T47D (cell line): Measurements from ENCODE around the gene RALGAPB.
A peak's percentile ranks its signal among the peaks of the same experiment; 100 is the strongest.
"Not testable (repeated sequence)": the region's sequence is repeated elsewhere in the genome, so short reads cannot be mapped to it uniquely, and the experiment has no call there.

Source experiments
- DNase-seq, 2 experiments: peaks; one replicate each; pipeline versions ENCODE4 v3.0.0 to v3.0.0-alpha.2; 2011 to 2012; ENCODE audit warnings: low read depth in 1 of 2, low spot score in 1 of 2
- JUND ChIP-seq: IDR thresholded peaks from 2 replicates; pipeline ENCODE4 v1.6.1; 2012; ENCODE audit warnings: low read depth
- in situ Hi-C: cut with HindIII; loops from 2 replicates; pipeline ENCODE4 v1.10.0; 2016; ENCODE audit warnings: low sequenced_read_pairs, low pct_unique_long_range_greater_than_20kb

RALGAPB gene

GRCh38 chr20:38452880-38453624, 19.6 kb upstream of the RALGAPB start:
- no peak for TF ChIP-seq JUND
- in situ Hi-C loops, result no loop called here
- DNase-seq, result no peak

- DNase-seq, result no peak
- in situ Hi-C loops, result no loop called here
- no peak for TF ChIP-seq JUND
Observed at GRCh38 chr20:38453941-38454340, 18.7 kb upstream of the RALGAPB start.

GRCh38 chr20:38454556-38455473, 17.8 kb upstream of the RALGAPB start:
- no peak for DNase-seq
- in situ Hi-C loops, result no loop called here
- no peak for TF ChIP-seq JUND

- in situ Hi-C loops, result no loop called here
- no peak for TF ChIP-seq JUND
- no peak for DNase-seq
Observed at GRCh38 chr20:38458314-38458713, 14.3 kb upstream of the RALGAPB start.

GRCh38 chr20:38460040-38460623, 12.5 kb upstream of the RALGAPB start:
- in situ Hi-C loops, result no loop called here
- peak in 1 of 2 experiments; percentile 79 for DNase-seq
- no peak for TF ChIP-seq JUND

- DNase-seq, in situ Hi-C loops: not testable (repeated sequence)
Observed at GRCh38 chr20:38460631-38461030, 12.0 kb upstream of the RALGAPB start.

- in situ Hi-C loops, DNase-seq: not testable (repeated sequence)
Observed at GRCh38 chr20:38461167-38461566, 11.5 kb upstream of the RALGAPB start.

- in situ Hi-C loops, DNase-seq: not testable (repeated sequence)
Observed at GRCh38 chr20:38461569-38461968, 11.1 kb upstream of the RALGAPB start.

- in situ Hi-C loops, result no loop called here
- no peak for DNase-seq
- TF ChIP-seq JUND, result no peak
Observed at GRCh38 chr20:38466171-38466570, 6.5 kb upstream of the RALGAPB start.

GRCh38 chr20:38466983-38467382, 5.7 kb upstream of the RALGAPB start:
- DNase-seq, result no peak
- in situ Hi-C loops, result no loop called here
- TF ChIP-seq JUND, result no peak

GRCh38 chr20:38471245-38471644, 1.4 kb upstream of the RALGAPB start:
- TF ChIP-seq JUND, result no peak
- in situ Hi-C loops, result no loop called here
- DNase-seq, result no peak

- DNase-seq, result no peak
- TF ChIP-seq JUND, result no peak
- in situ Hi-C loops, result no loop called here
Observed at GRCh38 chr20:38471987-38472512, 593 bp upstream of the RALGAPB start.

- no peak for TF ChIP-seq JUND
- DNase-seq, result peak; percentile 49 to 76
- in situ Hi-C loops, result no loop called here
Observed at GRCh38 chr20:38473367-38473795, 738 bp downstream of the RALGAPB start.
